GM06990 (cell line): Measurements from ENCODE around the gene ATP10A.

Source experiments
- DNase-seq: peaks from one replicate; pipeline ENCODE4 v3.0.0-alpha.2; 2011; ENCODE audit not compliant: insufficient read length; ENCODE audit errors: extremely low read depth
- H3K27me3 ChIP-seq: replicated peaks from 2 replicates; pipeline ENCODE4 v1.6.0; 2011; ENCODE audit warnings: low read length; ENCODE audit not compliant: control insufficient read depth, insufficient read depth
- H3K36me3 ChIP-seq: 2 replicates; pipeline ENCODE4 v1.5.1; 2011; ENCODE audit warnings: low read length; ENCODE audit not compliant: control insufficient read depth, insufficient read depth
- H3K4me3 ChIP-seq: replicated peaks from 2 replicates; pipeline ENCODE4 v1.5.1; 2011; ENCODE audit warnings: low read depth, mild to moderate bottlenecking, control low read depth, low read length
- TF ChIP-seq, protein P1 (sequence below): IDR thresholded peaks from 2 replicates; pipeline ENCODE4 v1.5.1; 2011; ENCODE audit warnings: low read length, control low read depth, mild to moderate bottlenecking, inconsistent platforms; ENCODE audit not compliant: insufficient read depth, poor library complexity, severe bottlenecking

Gene ATP10A

DNA sequence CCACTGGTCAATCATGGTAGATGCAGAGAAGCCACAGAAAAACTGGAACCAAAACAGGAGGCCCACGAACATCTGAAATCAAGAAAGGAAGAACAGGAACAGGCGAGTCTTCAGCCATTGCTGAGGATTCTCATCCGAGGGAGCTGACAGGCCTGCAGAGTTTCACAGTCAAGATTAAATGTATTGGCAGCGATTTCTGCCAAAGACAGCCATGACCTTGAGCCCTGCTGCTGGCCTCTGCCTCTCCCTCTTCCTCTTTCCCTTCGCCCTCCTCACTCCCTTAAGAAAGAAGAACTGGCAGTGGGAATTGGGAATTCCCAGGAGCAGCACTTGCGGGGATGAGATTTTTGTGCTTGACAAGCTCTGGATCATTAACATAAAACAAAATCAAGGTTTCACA is 179.7 kb downstream of the ATP10A start:
- H3K36me3 ChIP-seq, result no peaks in the 10 kb centered on the region
- no peaks in the 10 kb centered on the region for H3K27me3 ChIP-seq
- DNase-seq, result no peak
- TF ChIP-seq, protein P1, sequence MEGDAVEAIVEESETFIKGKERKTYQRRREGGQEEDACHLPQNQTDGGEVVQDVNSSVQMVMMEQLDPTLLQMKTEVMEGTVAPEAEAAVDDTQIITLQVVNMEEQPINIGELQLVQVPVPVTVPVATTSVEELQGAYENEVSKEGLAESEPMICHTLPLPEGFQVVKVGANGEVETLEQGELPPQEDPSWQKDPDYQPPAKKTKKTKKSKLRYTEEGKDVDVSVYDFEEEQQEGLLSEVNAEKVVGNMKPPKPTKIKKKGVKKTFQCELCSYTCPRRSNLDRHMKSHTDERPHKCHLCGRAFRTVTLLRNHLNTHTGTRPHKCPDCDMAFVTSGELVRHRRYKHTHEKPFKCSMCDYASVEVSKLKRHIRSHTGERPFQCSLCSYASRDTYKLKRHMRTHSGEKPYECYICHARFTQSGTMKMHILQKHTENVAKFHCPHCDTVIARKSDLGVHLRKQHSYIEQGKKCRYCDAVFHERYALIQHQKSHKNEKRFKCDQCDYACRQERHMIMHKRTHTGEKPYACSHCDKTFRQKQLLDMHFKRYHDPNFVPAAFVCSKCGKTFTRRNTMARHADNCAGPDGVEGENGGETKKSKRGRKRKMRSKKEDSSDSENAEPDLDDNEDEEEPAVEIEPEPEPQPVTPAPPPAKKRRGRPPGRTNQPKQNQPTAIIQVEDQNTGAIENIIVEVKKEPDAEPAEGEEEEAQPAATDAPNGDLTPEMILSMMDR, result no peak
- no peak overlapping the region for H3K4me3 ChIP-seq

DNA sequence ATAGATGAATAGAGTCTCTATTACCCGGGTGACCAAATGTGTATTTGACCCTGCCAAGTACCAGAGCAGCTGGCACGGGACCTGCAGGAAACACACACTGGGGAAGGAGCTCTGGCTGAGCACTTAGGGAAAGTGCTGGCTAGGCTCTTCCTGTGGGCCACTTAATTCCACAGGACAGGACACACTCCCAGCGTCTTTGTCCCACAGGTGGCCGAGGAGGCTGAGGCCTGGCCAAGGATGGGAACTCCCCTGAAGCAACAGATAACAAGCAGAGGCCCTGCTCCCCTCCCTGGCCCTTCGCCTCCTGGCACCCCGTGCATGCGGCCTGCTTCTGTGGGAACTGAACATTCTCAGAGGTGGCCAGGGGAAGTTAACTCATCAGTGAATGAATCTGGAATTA is 180.8 kb downstream of the ATP10A start:
- H3K27me3 ChIP-seq, result no peaks in the 10 kb centered on the region
- no peaks in the 10 kb centered on the region for H3K36me3 ChIP-seq
- DNase-seq, result no peak
- H3K4me3 ChIP-seq, result no peak overlapping the region
- TF ChIP-seq, protein P1, result no peak

DNA sequence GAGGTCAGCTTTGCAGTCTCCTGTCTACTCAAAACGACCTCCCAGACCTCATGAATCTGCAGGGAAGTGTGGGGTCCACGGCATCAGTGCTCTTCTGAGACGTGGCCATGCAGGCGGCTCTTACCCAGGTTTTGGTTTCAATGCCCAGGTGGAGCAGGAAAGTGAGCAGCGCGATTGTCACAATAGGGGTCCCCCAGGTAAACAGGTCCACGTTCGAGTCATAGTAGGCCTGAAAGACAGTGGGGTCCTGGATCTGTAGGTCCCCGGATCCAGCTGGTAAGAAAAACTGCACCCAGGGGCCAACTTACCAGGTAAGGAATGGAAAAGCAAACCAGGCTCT is 182.5 kb downstream of the ATP10A start:
- TF ChIP-seq, protein P1, result no peak
- DNase-seq, result no peak
- H3K36me3 ChIP-seq, result no peaks in the 10 kb centered on the region
- H3K4me3 ChIP-seq, result no peak overlapping the region
- no peaks in the 10 kb centered on the region for H3K27me3 ChIP-seq

DNA sequence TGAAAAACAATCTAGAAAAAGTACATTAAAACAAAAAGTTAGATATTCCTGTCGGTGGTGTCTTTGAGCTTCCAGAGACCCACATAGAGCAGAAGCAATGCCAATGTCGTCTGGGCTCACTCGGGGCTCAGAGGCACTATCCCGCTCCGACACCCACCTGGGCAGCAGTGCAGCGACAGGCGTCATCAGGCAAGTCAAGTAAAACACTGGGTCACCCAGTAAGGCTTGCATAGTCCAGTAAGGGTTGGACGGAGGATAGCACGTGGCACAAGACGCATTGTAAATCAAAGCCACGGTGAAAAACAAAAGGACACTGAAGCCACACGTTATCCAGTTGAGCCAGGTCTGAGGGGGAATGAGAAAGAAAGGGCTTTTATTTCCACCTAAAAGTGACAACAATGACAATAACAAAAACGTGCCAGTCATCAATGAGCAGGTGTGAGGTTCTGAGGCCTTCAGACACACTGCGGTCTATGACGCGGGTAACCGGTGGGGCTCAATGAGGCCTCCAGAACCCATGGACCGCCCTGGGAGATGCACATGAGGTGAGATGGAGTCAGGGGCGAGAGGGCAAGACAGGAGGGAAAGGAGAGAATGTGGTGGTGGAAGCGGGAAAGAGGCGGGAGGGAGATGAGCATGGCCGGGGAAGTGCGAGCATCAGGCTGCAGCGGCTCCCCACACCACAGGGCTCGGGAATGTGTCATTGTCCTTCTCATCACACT is 183.0 kb downstream of the ATP10A start:
- TF ChIP-seq, protein P1, result no peak
- no peak overlapping the region for H3K4me3 ChIP-seq
- H3K27me3 ChIP-seq, result no peaks in the 10 kb centered on the region
- no peaks in the 10 kb centered on the region for H3K36me3 ChIP-seq
- no peak for DNase-seq

DNA sequence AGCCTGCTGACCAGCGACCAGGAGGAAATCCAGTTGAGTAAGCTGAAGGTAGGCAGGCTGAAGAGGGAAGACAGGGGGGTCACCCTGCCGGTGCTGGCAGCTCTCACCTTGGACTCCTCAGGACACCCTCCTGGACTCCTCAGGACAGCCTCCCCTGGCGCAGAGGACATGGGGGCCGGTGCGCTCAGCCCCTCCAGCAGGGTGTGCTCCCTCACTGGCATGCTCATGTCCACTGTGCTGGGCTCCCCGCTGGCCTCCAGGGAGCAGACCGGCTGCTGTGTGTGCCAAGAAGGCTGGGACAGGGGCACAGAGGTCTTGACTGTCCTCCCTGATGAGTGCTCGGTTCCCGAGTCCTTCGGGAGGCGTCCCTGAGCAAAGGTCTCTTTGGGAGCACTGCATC is 183.6 kb downstream of the ATP10A start:
- TF ChIP-seq, protein P1, result no peak
- Histone ChIP-seq H3K4me3 (no peak overlapping the region), H3K27me3 (no peaks in the 10 kb centered on the region), H3K36me3 (no peaks in the 10 kb centered on the region)
- DNase-seq, result no peak

DNA sequence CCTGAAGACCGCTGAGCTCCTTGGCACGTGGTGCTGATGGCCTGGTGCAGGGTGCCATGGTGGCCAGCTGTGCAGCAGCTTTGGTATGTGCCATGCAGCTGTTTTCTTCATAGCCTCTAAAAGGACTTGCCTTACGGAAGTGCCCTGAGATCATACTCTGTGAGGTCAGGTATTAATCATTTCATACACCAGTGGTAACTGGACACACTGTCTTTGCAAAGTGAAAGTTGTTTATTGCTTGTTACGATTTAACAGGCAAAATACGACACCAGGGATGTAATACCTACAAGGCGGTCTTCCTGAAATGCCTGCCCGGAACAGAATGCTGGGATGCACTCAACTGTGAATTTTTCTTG is 184.6 kb downstream of the ATP10A start:
- DNase-seq, result no peak
- Histone ChIP-seq H3K36me3 (no peaks in the 10 kb centered on the region), H3K4me3 (no peak overlapping the region), H3K27me3 (no peaks in the 10 kb centered on the region)
- TF ChIP-seq, protein P1, result no peak
